ENCODE data around the gene TSEN2. TPM values are rescaled to one million over a fixed set of nuclear protein-coding genes. Genes with fewer than 3 reads are reported as not detected.

Gene TSEN2
- total and polyA plus RNA-seq, 9 of the 15 experiments (the other 6 are each of a cell fraction or from before 2014, with no cell fraction given), result 38.5 to 76.3 (median 46.6) TPM

- no peak for TF ChIP-seq AFF1 (IDR thresholded peaks at IDR 0.05; ENCODE audit: low read depth in 1 of 2, partially characterized antibody in 2 of 2)
- peak; percentile 94 for TF ChIP-seq ZFX (CRISPR knock-in tag; IDR thresholded peaks at IDR 0.05)
- no peak for TF ChIP-seq MAFG (tag; conservative IDR thresholded peaks at IDR 0.05)
- TF ChIP-seq CBX3 (IDR thresholded peaks at IDR 0.05; ENCODE audit: borderline replicate concordance in 1 of 2, low read length in 2 of 2), result peak in 1 of 2 experiments; percentile 76; a peak in 1 of 3 replicates
- TF ChIP-seq ZNF23 (CRISPR knock-in tag; IDR thresholded peaks at IDR 0.05), result no peak
- 0 out of 2 replicates have a peak, but pooled peaks have one; percentile 60 for TF ChIP-seq CAMTA2 (CRISPR knock-in tag; conservative IDR thresholded peaks at IDR 0.05)
- no peak for TF ChIP-seq SAFB2 (IDR thresholded peaks at IDR 0.05; ENCODE audit: borderline replicate concordance, low read depth, low read length, severe bottlenecking)
- TF ChIP-seq ZNF592 (IDR thresholded peaks at IDR 0.05), result no peak
- no peak for TF ChIP-seq ZNF699 (CRISPR knock-in tag; IDR thresholded peaks at IDR 0.05; ENCODE audit: insufficient replicate concordance)
- no peak for TF ChIP-seq TARDBP (IDR thresholded peaks at IDR 0.05)
- 0 out of 2 replicates have a peak, but pooled peaks have one; percentile 4 for TF ChIP-seq ZNF740 (CRISPR knock-in tag; IDR thresholded peaks at IDR 0.05)
- no peak for TF ChIP-seq ZNF740 (tag; IDR thresholded peaks at IDR 0.05)
- no peak for TF ChIP-seq CLOCK (CRISPR knock-in tag; IDR thresholded peaks at IDR 0.05; ENCODE audit: borderline replicate concordance)
- TF ChIP-seq ATF7 (IDR thresholded peaks at IDR 0.05), result peak; percentile 85
Observed at GRCh38 chr3:12484198-12484982, at the start of gene TSEN2 (continued).

All from K562 (cell line).